ENCODE results near the gene BAD.

DNA sequence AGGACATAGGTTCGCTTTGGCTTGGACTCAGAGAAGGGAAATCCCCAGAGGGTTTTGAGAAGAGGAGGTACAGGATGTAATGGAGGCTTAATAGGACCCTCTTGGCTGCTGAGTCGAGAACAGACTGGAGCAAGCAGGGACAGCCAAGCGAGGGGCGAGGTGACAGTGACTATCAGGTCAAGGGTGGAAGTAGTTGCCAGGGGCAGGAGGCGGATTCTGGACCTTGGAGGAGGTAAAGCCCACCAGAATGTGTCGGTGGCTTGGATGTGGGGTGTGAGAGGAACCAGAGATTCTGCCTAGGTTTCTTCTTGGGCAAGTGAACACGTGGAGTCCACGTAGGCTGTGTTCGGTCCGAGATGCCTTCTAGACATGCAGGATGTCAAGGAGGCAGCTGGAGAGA lies 28.5 kb upstream of the BAD start:
- TF ChIP-seq, protein P1, sequence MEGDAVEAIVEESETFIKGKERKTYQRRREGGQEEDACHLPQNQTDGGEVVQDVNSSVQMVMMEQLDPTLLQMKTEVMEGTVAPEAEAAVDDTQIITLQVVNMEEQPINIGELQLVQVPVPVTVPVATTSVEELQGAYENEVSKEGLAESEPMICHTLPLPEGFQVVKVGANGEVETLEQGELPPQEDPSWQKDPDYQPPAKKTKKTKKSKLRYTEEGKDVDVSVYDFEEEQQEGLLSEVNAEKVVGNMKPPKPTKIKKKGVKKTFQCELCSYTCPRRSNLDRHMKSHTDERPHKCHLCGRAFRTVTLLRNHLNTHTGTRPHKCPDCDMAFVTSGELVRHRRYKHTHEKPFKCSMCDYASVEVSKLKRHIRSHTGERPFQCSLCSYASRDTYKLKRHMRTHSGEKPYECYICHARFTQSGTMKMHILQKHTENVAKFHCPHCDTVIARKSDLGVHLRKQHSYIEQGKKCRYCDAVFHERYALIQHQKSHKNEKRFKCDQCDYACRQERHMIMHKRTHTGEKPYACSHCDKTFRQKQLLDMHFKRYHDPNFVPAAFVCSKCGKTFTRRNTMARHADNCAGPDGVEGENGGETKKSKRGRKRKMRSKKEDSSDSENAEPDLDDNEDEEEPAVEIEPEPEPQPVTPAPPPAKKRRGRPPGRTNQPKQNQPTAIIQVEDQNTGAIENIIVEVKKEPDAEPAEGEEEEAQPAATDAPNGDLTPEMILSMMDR (IDR thresholded peaks at IDR 0.05): no peak
- no peak for TF ChIP-seq POLR2A (IDR thresholded peaks at IDR 0.05)

Data from right lobe of liver (tissue), 4 donors.